ENCODE measurements around the gene RAP1GAP2. TPM values are rescaled to one million over a fixed set of nuclear protein-coding genes. Genes with fewer than 3 reads are reported as not detected.

Gene RAP1GAP2
- total and polyA plus RNA-seq, 2 experiments from 2014 or later = 0.74 to 3.8 TPM

DNA sequence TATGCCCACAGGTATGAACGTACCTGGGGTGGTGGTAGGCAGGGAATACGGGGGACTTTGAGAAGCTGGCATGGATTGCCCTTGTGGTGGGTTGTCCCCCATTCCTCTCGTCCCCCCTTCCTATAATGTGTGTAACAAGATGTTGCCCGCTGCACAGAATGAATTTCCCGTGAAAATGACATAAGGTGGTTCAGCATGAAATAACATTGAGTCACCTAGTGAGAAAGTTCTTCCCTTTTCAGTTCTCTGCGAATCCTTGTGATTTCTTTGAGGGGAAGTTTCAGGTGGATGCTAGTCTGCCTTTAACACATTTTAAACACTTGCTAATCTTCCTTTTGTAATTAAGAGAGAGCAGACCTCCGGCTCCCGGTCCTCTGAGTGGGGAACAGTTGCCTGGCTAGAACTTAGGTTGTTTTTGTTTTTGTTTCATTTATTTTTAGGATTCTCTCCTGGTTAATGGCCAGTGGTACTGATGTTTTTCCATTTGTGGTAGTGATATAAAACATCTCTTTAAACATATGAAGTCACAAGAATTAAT, 58.9 kb downstream of the RAP1GAP2 start:
- TF ChIP-seq EZH2phosphoT487 (IDR thresholded peaks at IDR 0.05; ENCODE audit: insufficient read depth, low read depth) = no peak
- no peak for TF ChIP-seq EZH2 (IDR thresholded peaks at IDR 0.05; ENCODE audit: insufficient read depth, poor library complexity, severe bottlenecking)
- H3K79me2 ChIP-seq (ENCODE audit: insufficient read depth) = 0 out of 2 replicates have a peak, but pooled peaks cover 4% of the 10 kb centered on the region

DNA sequence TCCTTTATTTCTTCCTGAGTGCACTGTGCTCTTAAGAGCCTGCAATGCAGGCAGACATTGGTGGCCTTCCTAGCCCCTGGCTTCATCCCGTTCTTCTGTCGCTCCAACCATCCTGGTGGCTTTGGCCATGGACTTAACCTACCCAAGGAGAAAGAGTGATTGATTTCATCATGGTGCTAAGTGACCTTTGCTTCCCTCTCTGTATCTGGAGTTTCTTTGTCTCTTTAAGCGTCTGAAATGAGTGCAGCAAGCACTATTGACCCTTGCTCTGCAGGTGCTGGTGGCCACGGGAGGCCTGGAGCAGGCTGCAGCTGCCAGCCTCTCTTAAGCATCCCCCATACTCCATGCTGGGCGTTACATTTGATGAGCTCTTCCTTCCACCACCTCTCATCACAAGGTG, 60.5 kb downstream of the RAP1GAP2 start:
- Histone ChIP-seq H4K20me1 (ENCODE audit: insufficient read depth) (no peaks in the 10 kb centered on the region), H3K9me2 (ENCODE audit: insufficient read depth) (no peaks in the 10 kb centered on the region)

More for the DNA sequence above, 58.9 kb downstream of the RAP1GAP2 start:
- no peaks in the 10 kb centered on the region for H3K36me3 ChIP-seq (ENCODE audit: low read depth)
- H3K9ac ChIP-seq = no peak overlapping the region
- no peak overlapping the region for H2AFZ ChIP-seq
- 54 to 56% methylated on average over 8 of the region's 8 CpGs for WGBS, 2 experiments (ENCODE audit: low coverage in 1 of 2, low lambda C conversion rate in 2 of 2, missing lambda C conversion rate in 2 of 2)
- peak overlapping the region; percentile 80 for H3K4me2 ChIP-seq (ENCODE audit: unreplicated experiment)
- in situ Hi-C loops (cut with MboI) = no loop called here
- H3K9me2 ChIP-seq (ENCODE audit: insufficient read depth) = no peaks in the 10 kb centered on the region
- H3K27me3 ChIP-seq (replicated peaks; ENCODE audit: insufficient read depth) = no peaks in the 10 kb centered on the region
- H4K20me1 ChIP-seq (ENCODE audit: insufficient read depth) = no peaks in the 10 kb centered on the region
- H3F3A ChIP-seq (ENCODE audit: insufficient read depth) = 0 out of 2 replicates have a peak, but pooled peaks cover 4% of the 10 kb centered on the region
- no peaks in the 10 kb centered on the region for H3K4me1 ChIP-seq (ENCODE audit: insufficient read depth)
- peak; percentile 20 for DNase-seq
- H3K9me3 ChIP-seq (ENCODE audit: low read depth) = no peaks in the 10 kb centered on the region
- H3K4me3 ChIP-seq = peak overlapping the region; percentile 69; the same call in 1 of the 2 replicates
- no peak overlapping the region for H3K27ac ChIP-seq

DNA sequence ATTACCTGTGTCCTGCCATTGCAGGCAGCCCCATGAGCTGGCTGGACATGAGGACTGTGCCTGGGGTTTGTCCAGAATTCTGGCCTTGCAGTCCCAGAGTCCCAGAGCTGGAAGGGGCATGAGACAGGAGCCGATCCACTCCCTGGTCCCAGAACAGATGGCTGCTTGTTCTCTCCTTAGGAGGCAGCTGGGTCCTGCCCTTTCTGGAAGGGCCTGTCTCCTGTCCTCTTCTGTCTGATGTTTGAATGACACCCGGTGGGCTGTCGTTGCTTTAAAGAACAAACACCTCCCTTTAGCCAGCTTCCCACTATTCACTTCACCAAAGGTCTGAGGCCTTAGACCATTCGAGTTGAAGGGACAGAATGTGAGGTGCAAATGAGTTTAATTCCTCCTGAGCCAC, 63.8 kb downstream of the RAP1GAP2 start:
- no peaks in the 10 kb centered on the region for H3K36me3 ChIP-seq (ENCODE audit: low read depth)
- H3K27me3 ChIP-seq (replicated peaks; ENCODE audit: insufficient read depth) = no peaks in the 10 kb centered on the region
- no peaks in the 10 kb centered on the region for H4K20me1 ChIP-seq (ENCODE audit: insufficient read depth)
- H3K4me2 ChIP-seq (ENCODE audit: unreplicated experiment) = no peak overlapping the region
- no peaks in the 10 kb centered on the region for H3K9me3 ChIP-seq (ENCODE audit: low read depth)
- in situ Hi-C loops (cut with MboI) = no loop called here
- H3K4me3 ChIP-seq = no peak overlapping the region
- no peak overlapping the region for H3K9ac ChIP-seq
- DNase-seq = no peak
- H3K27ac ChIP-seq = no peak overlapping the region
- H3K9me2 ChIP-seq (ENCODE audit: insufficient read depth) = no peaks in the 10 kb centered on the region
- no peak overlapping the region for H2AFZ ChIP-seq
- H3K79me2 ChIP-seq (ENCODE audit: insufficient read depth) = 0 out of 2 replicates have a peak, but pooled peaks cover 4% of the 10 kb centered on the region
- no peaks in the 10 kb centered on the region for H3F3A ChIP-seq (ENCODE audit: insufficient read depth)
- WGBS, 2 experiments (ENCODE audit: low coverage in 1 of 2, low lambda C conversion rate in 2 of 2, missing lambda C conversion rate in 2 of 2) = 47 to 51% methylated on average over 4 of the region's 4 CpGs
- TF ChIP-seq EZH2phosphoT487 (IDR thresholded peaks at IDR 0.05; ENCODE audit: insufficient read depth, low read depth) (no peak), EZH2 (IDR thresholded peaks at IDR 0.05; ENCODE audit: insufficient read depth, poor library complexity, severe bottlenecking) (no peak)
- no peaks in the 10 kb centered on the region for H3K4me1 ChIP-seq (ENCODE audit: insufficient read depth)

More for the DNA sequence above, 60.5 kb downstream of the RAP1GAP2 start:
- no peaks in the 10 kb centered on the region for H3K4me1 ChIP-seq (ENCODE audit: insufficient read depth)
- H3K79me2 ChIP-seq (ENCODE audit: insufficient read depth) = 0 out of 2 replicates have a peak, but pooled peaks cover 4% of the 10 kb centered on the region
- H3K4me3 ChIP-seq = no peak overlapping the region
- no peak overlapping the region for H3K9ac ChIP-seq
- H3F3A ChIP-seq (ENCODE audit: insufficient read depth) = no peaks in the 10 kb centered on the region
- H3K27me3 ChIP-seq (replicated peaks; ENCODE audit: insufficient read depth) = no peaks in the 10 kb centered on the region
- H3K9me3 ChIP-seq (ENCODE audit: low read depth) = no peaks in the 10 kb centered on the region
- in situ Hi-C loops (cut with MboI) = no loop called here
- H3K36me3 ChIP-seq (ENCODE audit: low read depth) = no peaks in the 10 kb centered on the region
- no peak for TF ChIP-seq EZH2 (IDR thresholded peaks at IDR 0.05; ENCODE audit: insufficient read depth, poor library complexity, severe bottlenecking)
- TF ChIP-seq EZH2phosphoT487 (IDR thresholded peaks at IDR 0.05; ENCODE audit: insufficient read depth, low read depth) = no peak
- no peak overlapping the region for H3K4me2 ChIP-seq (ENCODE audit: unreplicated experiment)
- H3K27ac ChIP-seq = no peak overlapping the region
- 86 to 92% methylated on average over 5 of the region's 5 CpGs for WGBS, 2 experiments (ENCODE audit: low coverage in 1 of 2, low lambda C conversion rate in 2 of 2, missing lambda C conversion rate in 2 of 2)
- DNase-seq = no peak
- H2AFZ ChIP-seq = no peak overlapping the region

DNA sequence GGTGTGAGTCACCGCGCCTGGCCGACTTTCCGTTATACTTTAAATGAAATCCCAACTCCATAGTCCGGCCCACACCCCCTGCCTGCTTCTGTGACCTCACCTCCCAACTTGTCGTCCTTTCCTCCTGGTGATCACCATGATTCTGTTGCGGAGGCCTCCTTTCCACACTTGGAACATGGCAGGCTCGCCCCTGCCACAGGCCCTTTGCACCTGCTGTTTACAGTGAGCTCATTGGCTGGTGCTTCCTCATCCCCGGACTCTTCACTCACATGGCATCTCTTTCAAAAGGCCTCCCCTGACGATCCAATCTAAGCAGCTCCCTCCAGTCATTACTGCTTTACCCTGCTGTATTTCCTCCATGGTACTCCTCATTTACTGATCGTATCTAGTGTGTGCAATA, 64.6 kb downstream of the RAP1GAP2 start:
- Histone ChIP-seq H3K9me2 (ENCODE audit: insufficient read depth) (no peaks in the 10 kb centered on the region), H3K27ac (no peak overlapping the region), H3F3A (ENCODE audit: insufficient read depth) (no peaks in the 10 kb centered on the region), H3K4me3 (no peak overlapping the region), H3K9me3 (ENCODE audit: low read depth) (no peaks in the 10 kb centered on the region), H3K4me1 (ENCODE audit: insufficient read depth) (no peaks in the 10 kb centered on the region), H3K4me2 (ENCODE audit: unreplicated experiment) (no peak overlapping the region), H3K27me3 (replicated peaks; ENCODE audit: insufficient read depth) (no peaks in the 10 kb centered on the region), H3K9ac (no peak overlapping the region), H3K79me2 (ENCODE audit: insufficient read depth) (0 out of 2 replicates have a peak, but pooled peaks cover 4% of the 10 kb centered on the region), H3K36me3 (ENCODE audit: low read depth) (no peaks in the 10 kb centered on the region), H2AFZ (no peak overlapping the region), H4K20me1 (ENCODE audit: insufficient read depth) (no peaks in the 10 kb centered on the region)
- DNase-seq = no peak
- WGBS, 2 experiments (ENCODE audit: low coverage in 1 of 2, low lambda C conversion rate in 2 of 2, missing lambda C conversion rate in 2 of 2) = 91 to 93% methylated on average over 11 of the region's 11 CpGs
- TF ChIP-seq EZH2phosphoT487 (IDR thresholded peaks at IDR 0.05; ENCODE audit: insufficient read depth, low read depth) (no peak), EZH2 (IDR thresholded peaks at IDR 0.05; ENCODE audit: insufficient read depth, poor library complexity, severe bottlenecking) (no peak)
- in situ Hi-C loops (cut with MboI) = no loop called here
